Neural cell (in vitro differentiated cells): ENCODE results near the gene JMJD6. TPM values are rescaled to one million over a fixed set of nuclear protein-coding genes. Genes with fewer than 3 reads are reported as not detected.

Experiments
- H2AFZ ChIP-seq: fragments of 200-600, 300-800 bp; sonication (generic), shearing (Covaris generic); 2 replicates; pipeline ENCODE4 v1.6.0; 2014; ENCODE audit warnings: low read depth, mild to moderate bottlenecking, antibody characterized with exemption, low read length, moderate library complexity
- H3F3A ChIP-seq: fragments of 200-600 bp; shearing (Covaris generic); 2 replicates; pipeline ENCODE4 v1.6.1; 2016; ENCODE audit warnings: mild to moderate bottlenecking, moderate library complexity, mixed read lengths, antibody characterized with exemption, low read length; ENCODE audit not compliant: insufficient read depth, poor library complexity, severe bottlenecking
- H3K27ac ChIP-seq: fragments of 200-600, 300-800 bp; sonication (generic), shearing (Covaris generic); 2 replicates; pipeline ENCODE4 v1.5.1; 2014; ENCODE audit warnings: mild to moderate bottlenecking, low read length, moderate library complexity
- H3K27me3 ChIP-seq: fragments of 300-800, 200-600 bp; sonication (generic), shearing (Covaris generic); 2 replicates; pipeline ENCODE4 v1.6.0; 2014; ENCODE audit warnings: mild to moderate bottlenecking, low read depth, low read length, moderate library complexity; ENCODE audit not compliant: insufficient read depth
- H3K36me3 ChIP-seq: fragments of 300-800, 200-600 bp; sonication (generic), shearing (Covaris generic); 2 replicates; pipeline ENCODE4 v1.5.1; 2014; ENCODE audit warnings: mild to moderate bottlenecking, antibody characterized with exemption, low read length, moderate library complexity; ENCODE audit not compliant: insufficient read depth
- H3K4me2 ChIP-seq: fragments of 300-800, 200-600 bp; sonication (generic), shearing (Covaris generic); 2 replicates; pipeline ENCODE4 v1.6.0; 2014; ENCODE audit warnings: mild to moderate bottlenecking, low read length
- H3K4me3 ChIP-seq: fragments of 300-800, 200-600 bp; sonication (generic), shearing (Covaris generic); 2 replicates; pipeline ENCODE4 v1.5.1; 2014; ENCODE audit warnings: mild to moderate bottlenecking, low read length, moderate library complexity
- H3K79me2 ChIP-seq: fragments of 200-600 bp; shearing (Covaris generic); replicated peaks from 2 replicates; pipeline ENCODE4 v1.6.0; 2014; ENCODE audit warnings: mild to moderate bottlenecking, low read length, moderate library complexity; ENCODE audit not compliant: insufficient read depth
- H3K9ac ChIP-seq: fragments of 300-800, 200-600 bp; sonication (generic), shearing (Covaris generic); 2 replicates; pipeline ENCODE4 v1.6.1; 2016; ENCODE audit warnings: mild to moderate bottlenecking, low read length, mixed read lengths
- H3K9me2 ChIP-seq: fragments of 200-600 bp; shearing (Covaris generic); 2 replicates; pipeline ENCODE4 v1.6.1; 2016; ENCODE audit warnings: mild to moderate bottlenecking, low read length, mixed read lengths; ENCODE audit not compliant: insufficient read depth
- H3K9me3 ChIP-seq: fragments of 200-600, 300-800 bp; sonication (generic), shearing (Covaris generic); 2 replicates; pipeline ENCODE4 v1.6.1; 2016; ENCODE audit warnings: mild to moderate bottlenecking, mixed run types, low read length, moderate library complexity, mixed read lengths
- H4K20me1 ChIP-seq: fragments of 200-600 bp; shearing (Covaris generic); 2 replicates; pipeline ENCODE4 v1.6.1; 2016; ENCODE audit warnings: mild to moderate bottlenecking, mixed run types; ENCODE audit not compliant: insufficient read depth
- CTCF ChIP-seq: fragments of 450-650 bp; IDR thresholded peaks from 2 replicates; pipeline ENCODE4 v1.5.1; 2014; ENCODE audit warnings: antibody characterized with exemption, mild to moderate bottlenecking, moderate library complexity; ENCODE audit not compliant: poor library complexity, severe bottlenecking
- EP300 ChIP-seq: fragments of 450-650 bp; conservative IDR thresholded peaks from 2 replicates; pipeline ENCODE4 v1.6.1; 2014; ENCODE audit warnings: antibody characterized with exemption, mild to moderate bottlenecking, moderate library complexity; ENCODE audit not compliant: poor library complexity, severe bottlenecking
- EZH2 ChIP-seq: fragments of 200-600, 300-800 bp; shearing (Covaris generic), sonication (generic); IDR thresholded peaks from 2 replicates; pipeline ENCODE4 v1.6.1; 2014; ENCODE audit warnings: antibody characterized with exemption, low read length, borderline replicate concordance, mild to moderate bottlenecking; ENCODE audit not compliant: insufficient read depth, poor library complexity, severe bottlenecking
- MXI1 ChIP-seq: fragments of 450-650 bp; conservative IDR thresholded peaks from 2 replicates; pipeline ENCODE4 v1.6.1; 2014; ENCODE audit warnings: antibody characterized with exemption, mild to moderate bottlenecking; ENCODE audit not compliant: poor library complexity, severe bottlenecking
- POLR2AphosphoS5 ChIP-seq: IDR thresholded peaks from 2 replicates; pipeline ENCODE4 v1.6.1; 2012
- RAD21 ChIP-seq: fragments of 450-650 bp; conservative IDR thresholded peaks from 2 replicates; pipeline ENCODE4 v1.6.1; 2014; ENCODE audit warnings: antibody characterized with exemption, mild to moderate bottlenecking, moderate library complexity
- REST ChIP-seq: IDR thresholded peaks from 2 replicates; pipeline ENCODE4 v1.6.1; 2012; ENCODE audit warnings: borderline replicate concordance
- SMC3 ChIP-seq: fragments of 450-650 bp; conservative IDR thresholded peaks from 2 replicates; pipeline ENCODE4 v1.6.1; 2014; ENCODE audit warnings: antibody characterized with exemption, mild to moderate bottlenecking, moderate library complexity; ENCODE audit not compliant: poor library complexity
- TAF1 ChIP-seq: IDR thresholded peaks from 2 replicates; pipeline ENCODE4 v1.6.1; 2012; ENCODE audit warnings: low read depth
- polyA plus RNA-seq: library from polyadenylated mRNA; depleted of rRNA; stranded (reverse); fragments of >200 nt; gene quantifications from 2 replicates; pipeline ENCODE4 v1.2.3, GENCODE V29; 2014

The JMJD6 gene
- polyA plus RNA-seq, 1 donor from 2014 or later, result 21.7 TPM

- no peaks in the 10 kb centered on the region for H4K20me1 ChIP-seq
- no peaks in the 10 kb centered on the region for H3K79me2 ChIP-seq
- H3K4me2 ChIP-seq, result no peak overlapping the region
- no peaks in the 10 kb centered on the region for H3K36me3 ChIP-seq
- no peak overlapping the region for H3K27ac ChIP-seq
- H2AFZ ChIP-seq, result no peak overlapping the region
- H3K9me2 ChIP-seq, result no peaks in the 10 kb centered on the region
- no peak overlapping the region for H3K4me3 ChIP-seq
- H3K9ac ChIP-seq, result no peak overlapping the region
- no peaks in the 10 kb centered on the region for H3K9me3 ChIP-seq
- no peaks in the 10 kb centered on the region for H3K27me3 ChIP-seq
- no peak for TF ChIP-seq REST
- TF ChIP-seq MXI1, result no peak
- TF ChIP-seq POLR2AphosphoS5, result no peak
- no peak for TF ChIP-seq EP300
- TF ChIP-seq TAF1, result no peak
- no peak for TF ChIP-seq EZH2
- TF ChIP-seq CTCF, result no peak
- TF ChIP-seq SMC3, result no peak
- no peak for TF ChIP-seq RAD21
- H3F3A ChIP-seq, result no peaks in the 10 kb centered on the region
These were observed 28.9 kb upstream of the JMJD6 start for GRCh38 chr17:76755285-76755684.

GRCh38 chr17:76753061-76753961 is 26.9 kb upstream of the JMJD6 start:
- Histone ChIP-seq H3K79me2 (no peaks in the 10 kb centered on the region), H3K36me3 (no peaks in the 10 kb centered on the region), H3K4me3 (no peak overlapping the region), H2AFZ (no peak overlapping the region), H3K27ac (no peak overlapping the region), H3K9me2 (no peaks in the 10 kb centered on the region), H3K27me3 (no peaks in the 10 kb centered on the region), H3K9ac (no peak overlapping the region), H4K20me1 (no peaks in the 10 kb centered on the region), H3K4me2 (no peak overlapping the region), H3F3A (no peaks in the 10 kb centered on the region), H3K9me3 (no peaks in the 10 kb centered on the region)
- TF ChIP-seq RAD21, result no peak
- no peak for TF ChIP-seq EP300
- no peak for TF ChIP-seq REST
- no peak for TF ChIP-seq EZH2
- TF ChIP-seq SMC3, result no peak
- TF ChIP-seq TAF1, result no peak
- TF ChIP-seq CTCF, result no peak
- no peak for TF ChIP-seq MXI1
- TF ChIP-seq POLR2AphosphoS5, result no peak
